ENCODE results near the gene B4GALT5.
"Not testable (repeated sequence)": the region's sequence is repeated elsewhere in the genome, so short reads cannot be mapped to it uniquely, and the experiment has no call there.

B4GALT5 gene

DNA sequence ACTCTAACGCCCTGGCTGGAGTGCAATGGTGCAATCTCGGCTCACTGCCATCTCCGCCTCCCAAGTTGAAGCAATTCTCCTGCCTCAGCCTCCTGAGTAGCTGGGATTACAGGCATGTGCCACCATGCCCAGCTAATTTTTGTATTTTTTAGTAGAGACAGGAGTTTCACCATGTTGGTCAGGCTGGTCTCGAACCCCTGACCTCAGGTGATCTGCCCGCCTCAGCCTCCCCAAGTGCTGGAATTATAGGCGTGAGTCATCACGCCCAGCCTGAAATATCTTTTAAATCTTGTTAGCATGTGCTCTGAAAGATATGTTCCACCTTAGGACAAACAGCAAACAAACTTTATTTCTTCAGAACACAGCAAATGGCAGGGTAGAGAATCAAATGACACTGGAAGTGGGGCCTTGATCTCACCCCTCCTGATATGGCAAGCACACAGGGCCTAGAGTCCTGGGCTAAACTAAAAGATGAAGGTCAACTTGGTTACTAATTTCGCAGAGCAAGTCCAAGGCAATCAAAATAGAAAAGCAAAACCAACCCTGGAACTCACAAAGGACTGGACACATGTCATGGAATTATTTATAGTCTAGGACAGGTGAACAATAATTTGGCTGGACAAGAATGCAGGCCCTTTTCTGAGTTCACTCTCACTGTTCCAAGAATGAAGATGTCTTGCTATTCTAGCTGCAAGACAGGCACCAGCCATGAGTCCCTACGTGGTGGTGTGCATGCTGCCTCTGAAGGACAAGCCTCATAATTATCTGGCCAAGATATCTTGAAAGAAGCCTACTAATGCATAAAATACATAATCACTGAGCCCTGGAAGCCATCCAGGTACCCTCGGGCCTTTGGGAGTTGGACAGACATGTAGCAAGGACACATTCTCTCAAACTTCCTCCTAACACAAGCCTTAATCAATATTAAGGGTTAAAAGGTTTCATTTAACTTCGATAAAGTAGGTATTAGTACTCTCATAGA lies 35.6 kb downstream of the B4GALT5 start:
- DNase-seq: no peak

- DNase-seq: no peak
These were observed 36.9 kb downstream of the B4GALT5 start for GRCh38 chr20:49676581-49677291.

- DNase-seq: no peak
These were observed 38.1 kb downstream of the B4GALT5 start for GRCh38 chr20:49675368-49676151.

GRCh38 chr20:49674383-49675352 lies 39.0 kb downstream of the B4GALT5 start:
- DNase-seq: no peak

- no peak for DNase-seq
These were observed 41.5 kb downstream of the B4GALT5 start for GRCh38 chr20:49672096-49672664.

DNA sequence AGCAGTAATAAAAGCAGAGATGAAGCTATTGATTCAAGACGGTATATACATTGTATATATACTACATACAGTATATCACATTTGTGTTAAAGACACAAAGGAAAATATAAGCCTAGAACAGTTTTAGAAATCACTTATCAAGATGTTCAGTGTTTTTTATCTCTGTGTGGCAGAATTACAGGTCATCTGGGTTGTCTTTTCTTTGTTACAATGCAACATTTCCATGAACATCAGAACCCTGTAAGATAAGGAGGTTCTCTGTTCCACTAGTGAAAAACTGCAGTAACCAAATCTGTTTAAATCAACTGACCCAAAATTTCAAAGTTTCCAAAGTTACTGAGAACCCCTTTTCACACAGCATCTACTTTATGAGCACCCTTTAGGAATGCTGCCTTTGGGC lies 42.2 kb downstream of the B4GALT5 start:
- no peak for DNase-seq

DNA sequence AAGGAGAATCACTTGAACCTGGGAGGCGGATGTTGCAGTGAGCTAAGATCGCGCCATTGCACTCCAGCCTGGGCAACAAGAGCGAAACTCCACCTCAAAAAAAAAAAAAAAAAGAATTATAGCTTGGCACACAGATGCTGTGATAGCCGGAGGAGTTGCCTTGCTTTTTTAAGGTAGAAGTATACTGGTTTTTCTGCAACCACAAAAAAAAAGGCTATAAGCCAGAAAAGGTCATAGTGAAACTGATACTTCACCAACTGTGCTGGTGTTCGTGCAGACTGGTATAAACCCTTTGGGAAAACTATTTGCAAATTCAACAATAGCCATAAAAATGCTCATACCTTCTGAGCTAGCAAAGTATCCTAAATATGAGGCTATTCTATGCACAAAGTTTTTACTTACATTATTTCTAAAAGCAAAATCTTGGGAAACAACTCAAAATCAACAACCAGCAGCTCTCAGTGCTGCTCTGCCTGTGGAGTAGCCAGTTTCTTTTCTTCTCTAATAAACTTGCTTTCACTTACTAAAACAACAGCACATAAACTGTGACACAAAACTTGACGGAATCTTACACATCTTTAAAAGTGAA lies 44.0 kb downstream of the B4GALT5 start:
- no peak for DNase-seq

- not testable (repeated sequence) for DNase-seq
These were observed 44.8 kb downstream of the B4GALT5 start for GRCh38 chr20:49668878-49669195.

DNA sequence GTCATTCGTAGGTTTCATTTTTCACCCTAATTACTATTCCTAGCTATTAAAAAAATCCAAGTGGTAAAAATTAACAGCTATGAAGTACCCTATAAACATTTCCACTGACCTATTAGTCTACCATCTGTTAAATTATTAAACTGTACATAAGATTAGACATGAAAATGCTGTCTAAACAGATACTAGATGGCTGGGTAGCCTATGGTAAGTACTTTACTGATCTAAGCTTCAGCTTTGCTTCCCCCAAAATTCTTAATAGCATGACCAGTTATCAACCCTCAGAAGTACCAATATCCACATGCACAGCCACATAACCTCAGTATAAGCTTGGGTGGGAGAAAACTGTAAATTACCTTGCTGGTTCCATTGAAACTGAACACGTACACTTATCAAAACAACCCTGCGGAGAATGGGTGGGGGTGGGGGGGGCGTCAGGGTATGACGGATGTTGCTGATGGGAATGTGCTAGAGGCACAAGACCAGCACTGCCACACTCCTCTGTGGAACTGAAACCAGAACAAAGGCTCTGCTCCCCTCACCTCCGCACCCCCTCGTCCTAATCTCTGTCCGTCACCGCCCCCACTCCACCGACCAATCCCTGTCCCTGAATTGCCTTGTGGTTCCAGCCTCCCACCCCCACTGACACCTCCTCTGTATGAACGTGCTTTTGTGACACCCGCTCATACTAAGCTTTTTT lies 45.3 kb downstream of the B4GALT5 start:
- DNase-seq: no peak

GRCh38 chr20:49666911-49667310 lies 46.8 kb downstream of the B4GALT5 start:
- no peak for DNase-seq

DNA sequence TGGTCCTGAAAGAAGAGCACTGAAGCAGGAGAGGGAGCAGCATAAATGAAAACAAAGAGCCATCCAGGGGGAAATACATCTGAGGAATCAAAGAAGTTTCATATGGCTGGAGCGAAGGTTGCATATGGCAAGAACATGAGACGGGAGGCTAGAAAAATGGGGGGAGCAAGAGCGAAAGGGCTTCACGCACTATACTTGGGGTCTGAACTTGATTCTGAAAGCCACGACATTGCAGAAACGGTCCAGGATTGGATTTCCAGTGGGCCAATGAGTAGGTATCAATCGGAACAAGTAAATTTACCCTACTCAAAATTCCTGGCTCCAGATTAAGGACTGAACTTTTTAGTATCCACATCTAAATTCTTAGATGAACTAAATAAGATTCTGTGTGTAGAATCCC lies 47.9 kb downstream of the B4GALT5 start:
- no peak for DNase-seq

GRCh38 chr20:49664612-49665313 lies 48.9 kb downstream of the B4GALT5 start:
- DNase-seq: no peak

DNA sequence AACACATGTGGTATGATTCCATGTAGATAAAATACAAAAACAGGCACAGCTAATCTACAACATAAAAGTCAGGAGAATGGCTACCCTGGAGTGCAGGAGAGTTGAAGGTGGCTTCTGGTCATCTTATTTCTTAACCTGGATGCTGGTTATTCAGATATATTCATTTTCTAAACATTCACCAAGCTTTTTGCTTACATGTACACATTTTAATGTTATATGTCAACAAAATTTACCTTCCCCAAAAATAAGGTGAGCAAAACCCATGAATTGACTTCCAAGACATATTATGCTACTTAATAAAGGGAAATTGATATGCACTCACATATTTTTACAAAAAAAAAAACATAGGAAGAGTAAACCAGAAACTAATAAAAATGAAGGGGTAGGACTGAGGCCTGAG lies 50.6 kb downstream of the B4GALT5 start:
- DNase-seq: no peak

- DNase-seq: no peak
These were observed 51.9 kb downstream of the B4GALT5 start for GRCh38 chr20:49661560-49662329.

- DNase-seq: no peak
These were observed 52.8 kb downstream of the B4GALT5 start for GRCh38 chr20:49660912-49661311.

DNA sequence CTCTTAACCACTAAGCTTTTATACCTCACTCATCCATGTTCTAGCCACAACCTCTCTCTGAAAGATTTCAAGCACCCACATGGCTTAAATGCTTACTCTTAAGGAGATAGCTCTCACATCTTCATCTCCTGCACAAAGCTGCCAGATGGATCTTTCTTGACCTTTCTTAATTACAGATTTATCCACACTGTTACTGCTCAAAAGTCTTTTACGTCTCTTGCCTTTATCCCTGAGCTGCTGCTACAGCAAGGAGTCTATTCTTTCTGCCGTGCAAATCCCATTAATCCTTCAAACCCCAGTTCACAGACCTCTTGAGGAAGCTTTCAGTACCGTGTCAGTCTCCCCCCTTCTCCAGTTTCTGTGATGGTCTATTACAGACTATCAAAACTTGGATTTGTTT lies 54.6 kb downstream of the B4GALT5 start:
- DNase-seq: peak; percentile 88

- peak; percentile 69 for DNase-seq
These were observed 55.2 kb downstream of the B4GALT5 start for GRCh38 chr20:49658508-49658907.

DNA sequence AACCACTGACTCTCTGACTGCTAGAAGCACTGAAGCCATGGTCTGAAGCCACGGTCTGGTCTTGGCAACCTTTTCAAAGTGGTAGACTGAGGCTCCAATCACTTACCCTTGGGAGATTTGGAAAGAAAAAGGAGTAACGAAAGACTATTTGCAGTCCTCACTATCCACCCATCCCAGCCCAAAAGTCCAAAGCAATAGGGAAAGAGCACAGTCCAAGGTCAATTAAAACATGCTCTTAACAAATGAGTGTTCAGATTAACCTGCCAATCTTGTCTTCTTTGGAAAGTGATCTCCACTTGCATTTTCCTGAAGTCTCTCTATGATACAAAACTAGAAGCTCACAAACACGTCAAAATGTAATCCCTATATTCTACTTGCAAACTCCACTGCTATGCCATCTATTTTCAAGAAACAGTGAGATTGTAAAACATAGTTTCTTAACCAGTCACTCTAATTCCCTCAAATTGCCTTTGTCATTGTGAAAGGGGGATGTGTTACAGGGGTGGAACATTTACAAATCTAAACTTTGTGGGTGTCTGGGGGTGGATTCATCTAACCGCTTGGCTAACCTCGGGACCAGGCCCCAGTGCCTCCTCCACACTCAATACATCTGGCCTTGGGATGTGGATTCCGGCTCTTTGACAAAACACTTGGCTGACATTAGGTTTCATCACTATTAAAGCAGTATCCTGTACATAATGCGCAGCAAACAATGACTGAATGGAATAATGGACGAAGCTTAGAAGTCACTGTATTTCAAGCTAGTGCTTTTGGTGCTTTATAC lies 56.4 kb downstream of the B4GALT5 start:
- no peak for DNase-seq

Measured in NCI-H187 treated with DMSO at 0.1 percent for 48 hours (cell line).